Measurements from ENCODE around the gene POLE. TPM values are rescaled to one million over a fixed set of nuclear protein-coding genes. Genes with fewer than 3 reads are reported as not detected.

The POLE gene
- polyA plus RNA-seq, 5 donors: 43.0 to 56.1 (median 50.5) TPM

GRCh38 chr12:132582582-132583410, 104.3 kb downstream of the POLE start:
- DNase-seq: no peak

DNA sequence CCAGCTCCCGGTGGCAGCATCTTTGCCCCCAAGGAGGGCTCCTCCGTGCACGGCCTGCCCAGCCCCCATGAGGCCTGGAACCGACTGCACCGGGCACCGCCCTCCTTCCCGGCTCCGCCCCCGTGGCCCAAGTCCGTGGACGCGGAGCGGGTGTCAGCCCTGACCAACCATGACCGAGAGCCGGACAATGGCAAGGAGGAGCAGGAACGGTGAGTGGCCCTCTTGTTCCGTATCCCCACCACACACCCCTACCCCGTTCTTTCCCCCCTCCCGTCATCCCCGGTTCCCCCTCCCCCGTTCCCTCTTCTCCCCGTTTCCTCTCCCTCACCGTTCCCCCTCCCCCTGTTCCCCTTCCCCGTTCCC, 105.1 kb downstream of the POLE start:
- DNase-seq: no peak

DNA sequence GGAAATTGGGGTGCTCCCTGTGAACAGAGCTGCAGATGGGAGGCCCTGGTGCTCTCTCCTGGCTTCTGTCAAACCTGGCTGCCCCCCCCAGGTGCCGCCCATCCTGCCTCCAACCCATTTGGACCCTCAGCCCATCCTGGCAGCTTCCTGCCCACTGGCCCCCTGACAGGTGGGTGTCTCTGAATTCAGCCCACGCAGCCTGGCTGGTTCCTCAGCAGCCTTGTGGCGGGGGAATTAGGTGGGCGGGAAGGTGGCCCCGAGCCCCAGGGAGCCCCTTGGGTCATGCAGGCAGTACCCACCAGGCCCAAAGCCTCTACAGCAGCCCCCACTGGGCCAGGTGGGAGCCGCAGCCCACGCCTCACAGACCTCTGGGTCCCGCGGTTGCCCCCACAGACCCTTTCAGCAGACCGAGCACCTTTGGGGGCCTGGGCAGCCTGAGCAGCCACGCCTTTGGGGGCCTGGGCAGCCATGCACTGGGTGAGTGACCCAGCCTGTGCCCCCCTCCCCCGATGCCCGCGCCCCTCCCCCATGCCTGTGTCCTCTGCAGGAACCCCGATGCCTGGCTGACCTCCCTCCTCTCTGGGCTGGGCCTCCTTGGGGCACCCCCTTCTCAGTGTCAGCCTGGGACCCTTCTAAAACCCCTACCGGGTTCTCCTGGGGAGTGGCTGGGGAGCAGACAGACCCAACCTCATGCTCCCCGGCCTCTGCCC, 105.6 kb downstream of the POLE start:
- DNase-seq: no peak

GRCh38 chr12:132580701-132581292, 106.3 kb downstream of the POLE start:
- no peak for DNase-seq

- no peak for DNase-seq
Measured at GRCh38 chr12:132579744-132580143, 107.4 kb downstream of the POLE start.

GRCh38 chr12:132578826-132579225, 108.3 kb downstream of the POLE start:
- no peak for DNase-seq

GRCh38 chr12:132578118-132578517, 109.0 kb downstream of the POLE start:
- DNase-seq: no peak

DNA sequence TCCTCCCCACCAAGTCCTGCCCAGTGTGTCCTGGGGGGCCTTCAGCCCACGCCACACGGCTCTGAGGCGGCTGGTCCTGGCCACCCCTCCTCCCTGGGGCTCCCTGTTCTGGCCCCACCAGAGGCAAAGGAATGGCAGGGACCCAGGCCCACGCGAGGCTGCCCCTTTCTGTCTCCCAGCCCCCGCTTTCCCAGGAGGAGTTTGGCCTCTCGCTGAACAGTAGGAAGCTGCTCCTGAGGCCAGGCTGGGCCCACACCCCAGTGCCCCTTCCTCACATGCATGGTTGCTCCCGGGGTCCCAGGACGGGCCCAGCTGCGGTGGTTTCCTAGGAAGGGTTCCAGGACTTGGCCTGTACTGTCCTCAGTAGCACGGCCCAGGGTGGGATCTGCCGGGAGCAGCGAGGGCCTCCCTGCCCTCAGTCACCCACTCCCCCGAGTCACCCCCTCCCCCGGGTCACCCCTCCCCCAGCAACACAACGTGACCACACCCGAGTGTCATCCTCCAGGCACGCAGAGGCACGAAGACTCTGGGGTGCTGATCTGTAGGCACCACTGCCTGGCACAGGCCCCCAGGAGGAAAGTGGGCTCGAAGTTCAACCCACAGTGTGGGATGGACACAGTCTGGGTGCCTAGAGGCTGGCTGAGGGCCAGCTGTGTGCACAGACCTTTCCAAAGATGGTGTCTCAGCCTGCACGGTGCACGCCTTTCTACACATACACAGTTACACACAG, 109.8 kb downstream of the POLE start:
- no peak for DNase-seq

DNA sequence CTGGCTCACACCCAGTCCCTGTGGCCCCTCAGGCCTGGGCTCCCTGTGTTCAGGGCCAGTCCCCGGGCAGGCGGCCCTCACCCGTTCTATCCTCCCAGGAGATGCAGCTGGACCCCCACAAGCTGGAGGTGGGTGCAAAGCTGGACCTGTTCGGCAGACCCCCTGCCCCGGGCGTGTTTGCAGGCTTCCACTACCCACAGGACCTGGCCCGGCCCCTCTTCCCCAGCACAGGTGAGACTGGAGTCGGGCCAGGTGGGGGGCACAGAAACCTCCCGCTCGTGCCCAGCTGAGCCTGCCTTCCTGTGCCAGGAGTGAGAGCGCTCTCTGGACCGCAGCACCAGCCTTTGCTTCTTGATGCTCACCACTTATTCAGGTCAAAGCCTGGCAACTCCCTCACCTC, 110.4 kb downstream of the POLE start:
- no peak for DNase-seq

DNA sequence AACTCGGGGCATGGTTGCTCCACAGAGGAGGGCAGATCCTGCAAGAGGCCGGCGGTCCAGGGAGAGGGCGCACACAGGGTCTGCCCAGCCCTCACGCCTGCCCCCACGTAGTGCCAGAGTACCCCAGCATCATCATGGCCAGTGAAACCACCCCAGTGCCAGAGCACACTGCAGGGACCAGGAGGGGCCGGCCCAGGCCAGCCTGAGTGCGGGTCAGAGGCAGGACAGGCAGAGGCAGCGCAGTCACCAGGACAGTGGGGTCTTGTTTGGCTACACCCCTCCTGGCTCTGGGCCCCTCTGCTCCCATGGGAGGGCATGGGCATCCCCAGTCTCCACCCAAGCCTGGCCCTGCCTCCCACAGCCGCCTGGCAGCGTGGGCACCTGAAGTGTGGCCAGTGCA, 111.5 kb downstream of the POLE start:
- no peak for DNase-seq

GRCh38 chr12:132574271-132574996, 112.7 kb downstream of the POLE start:
- no peak for DNase-seq

Other genes with a start within 250 kb of the POLE start
- gene FBRSL1, start 197.2 kb downstream of the POLE start, polyA plus RNA-seq (ENCODE audit: insufficient read depth in 1 of 5, insufficient read length in 5 of 5, low replicate concordance in 1 of 5): 100 to 1,000 TPM in 2 of 5 donors, 10 to 100 TPM in 3; 42.3 to 141 (median 97.3) TPM
- gene LRCOL1, start 76.8 kb downstream of the POLE start, polyA plus RNA-seq (ENCODE audit: insufficient read depth in 1 of 5, insufficient read length in 5 of 5, low replicate concordance in 1 of 5): 1 to 10 TPM in 3 of 5 donors, under 1 TPM in 2; 0.74 to 2.2 (median 1.3) TPM
- gene P2RX2, start 68.6 kb downstream of the POLE start, polyA plus RNA-seq (ENCODE audit: insufficient read depth in 1 of 5, insufficient read length in 5 of 5, low replicate concordance in 1 of 5): 10 to 100 TPM in 1 of 5 donors, 1 to 10 TPM in 4; 3.3 to 10.8 (median 4.9) TPM
- 10 to 100 TPM; 36.6 to 53.8 (median 41.9) TPM for gene PXMP2, start 245 bp upstream of the POLE start, polyA plus RNA-seq (ENCODE audit: insufficient read depth in 1 of 5, insufficient read length in 5 of 5, low replicate concordance in 1 of 5)
- 10 to 100 TPM; 11.4 to 22.0 (median 15.0) TPM for gene PGAM5, start 23.5 kb upstream of the POLE start, polyA plus RNA-seq (ENCODE audit: insufficient read depth in 1 of 5, insufficient read length in 5 of 5, low replicate concordance in 1 of 5)
- 10 to 100 TPM; 64.1 to 84.7 (median 75.1) TPM for gene ANKLE2, start 74.5 kb upstream of the POLE start, polyA plus RNA-seq (ENCODE audit: insufficient read depth in 1 of 5, insufficient read length in 5 of 5, low replicate concordance in 1 of 5)
- gene GOLGA3, start 141.5 kb upstream of the POLE start, polyA plus RNA-seq (ENCODE audit: insufficient read depth in 1 of 5, insufficient read length in 5 of 5, low replicate concordance in 1 of 5): 10 to 100 TPM; 27.9 to 50.0 (median 37.5) TPM
- 10 to 100 TPM; 22.4 to 26.3 (median 24.1) TPM for gene CHFR, start 200.3 kb upstream of the POLE start, polyA plus RNA-seq (ENCODE audit: insufficient read depth in 1 of 5, insufficient read length in 5 of 5, low replicate concordance in 1 of 5)

Measured in right lung (tissue), 5 donors.